ENCODE measurements around the gene HOXA9. TPM values are rescaled to one million over a fixed set of nuclear protein-coding genes. Genes with fewer than 3 reads are reported as not detected.

HOXA9 gene
- total and polyA plus RNA-seq, 2 of the 8 experiments (the other 6 are each of a cell fraction or from before 2014, with no cell fraction given), result not detected

DNA sequence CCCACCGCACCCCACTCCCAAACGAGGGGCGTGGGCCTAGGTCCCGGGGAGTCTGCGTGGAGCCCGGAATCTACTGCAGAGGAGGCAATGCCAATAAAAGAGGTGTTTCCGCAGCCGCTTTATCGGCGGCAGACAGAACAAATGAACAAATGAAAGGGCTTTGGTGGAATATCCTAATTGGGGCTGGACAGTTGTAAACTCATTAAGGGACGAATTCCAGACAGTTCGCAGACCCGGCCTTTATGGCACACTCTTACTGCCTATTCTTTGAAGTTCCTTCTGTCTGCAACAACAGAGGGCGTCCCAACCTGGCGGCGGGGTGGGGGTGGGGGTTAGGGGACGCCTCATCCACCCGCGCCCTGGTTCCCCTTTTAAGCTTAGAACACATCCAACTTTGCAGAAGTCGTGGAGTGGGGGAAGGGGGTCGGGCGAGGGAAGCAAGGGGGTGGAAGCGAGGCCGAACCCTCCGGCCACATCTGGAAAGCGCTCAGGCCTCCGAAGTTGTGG, 4.1 kb downstream of the HOXA9 start:
- H3K79me1 ChIP-seq (ENCODE audit: low read depth, low read length), result no peaks in the 10 kb centered on the region
- no peak overlapping the region for H4K8ac ChIP-seq (ENCODE audit: extremely low read depth, insufficient read depth, low read length)
- no peaks in the 10 kb centered on the region for H3K79me2 ChIP-seq (ENCODE audit: control insufficient read depth in 1 of 2, insufficient read depth in 2 of 2, low read length in 2 of 2)
- TF ChIP-seq, protein P1, sequence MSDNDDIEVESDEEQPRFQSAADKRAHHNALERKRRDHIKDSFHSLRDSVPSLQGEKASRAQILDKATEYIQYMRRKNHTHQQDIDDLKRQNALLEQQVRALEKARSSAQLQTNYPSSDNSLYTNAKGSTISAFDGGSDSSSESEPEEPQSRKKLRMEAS (IDR thresholded peaks at IDR 0.05), result no peak
- TF ChIP-seq, protein P2, sequence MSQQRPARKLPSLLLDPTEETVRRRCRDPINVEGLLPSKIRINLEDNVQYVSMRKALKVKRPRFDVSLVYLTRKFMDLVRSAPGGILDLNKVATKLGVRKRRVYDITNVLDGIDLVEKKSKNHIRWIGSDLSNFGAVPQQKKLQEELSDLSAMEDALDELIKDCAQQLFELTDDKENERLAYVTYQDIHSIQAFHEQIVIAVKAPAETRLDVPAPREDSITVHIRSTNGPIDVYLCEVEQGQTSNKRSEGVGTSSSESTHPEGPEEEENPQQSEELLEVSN (IDR thresholded peaks at IDR 0.05), result no peak
- TF ChIP-seq TAF1 (IDR thresholded peaks at IDR 0.05; ENCODE audit: low read depth, low read length) (no peak), POU5F1 (IDR thresholded peaks at IDR 0.05; ENCODE audit: low read depth, low read length) (no peak), SIRT6 (IDR thresholded peaks at IDR 0.05; ENCODE audit: low read length) (no peak), YY1 (IDR thresholded peaks at IDR 0.05; ENCODE audit: low read depth, low read length) (no peak), NANOG (IDR thresholded peaks at IDR 0.05; ENCODE audit: insufficient read depth, low read depth, low read length, poor library complexity, severe bottlenecking) (no peak), ATF3 (IDR thresholded peaks at IDR 0.05; ENCODE audit: insufficient read depth, low read depth, low read length) (no peak)
- TF ChIP-seq, protein P3, sequence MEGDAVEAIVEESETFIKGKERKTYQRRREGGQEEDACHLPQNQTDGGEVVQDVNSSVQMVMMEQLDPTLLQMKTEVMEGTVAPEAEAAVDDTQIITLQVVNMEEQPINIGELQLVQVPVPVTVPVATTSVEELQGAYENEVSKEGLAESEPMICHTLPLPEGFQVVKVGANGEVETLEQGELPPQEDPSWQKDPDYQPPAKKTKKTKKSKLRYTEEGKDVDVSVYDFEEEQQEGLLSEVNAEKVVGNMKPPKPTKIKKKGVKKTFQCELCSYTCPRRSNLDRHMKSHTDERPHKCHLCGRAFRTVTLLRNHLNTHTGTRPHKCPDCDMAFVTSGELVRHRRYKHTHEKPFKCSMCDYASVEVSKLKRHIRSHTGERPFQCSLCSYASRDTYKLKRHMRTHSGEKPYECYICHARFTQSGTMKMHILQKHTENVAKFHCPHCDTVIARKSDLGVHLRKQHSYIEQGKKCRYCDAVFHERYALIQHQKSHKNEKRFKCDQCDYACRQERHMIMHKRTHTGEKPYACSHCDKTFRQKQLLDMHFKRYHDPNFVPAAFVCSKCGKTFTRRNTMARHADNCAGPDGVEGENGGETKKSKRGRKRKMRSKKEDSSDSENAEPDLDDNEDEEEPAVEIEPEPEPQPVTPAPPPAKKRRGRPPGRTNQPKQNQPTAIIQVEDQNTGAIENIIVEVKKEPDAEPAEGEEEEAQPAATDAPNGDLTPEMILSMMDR (IDR thresholded peaks at IDR 0.05; ENCODE audit: control extremely low read depth in 1 of 3, insufficient read depth in 1 of 3, low read depth in 1 of 3, low read length in 3 of 3), result no peak

More for the DNA sequence above, 4.1 kb downstream of the HOXA9 start:
- Histone ChIP-seq H4K91ac (replicated peaks; ENCODE audit: insufficient read length, low read length) (no peak overlapping the region), H4K20me1 (replicated peaks in 1 of 2; ENCODE audit: control insufficient read depth in 1 of 2, insufficient read depth in 2 of 2, low read length in 2 of 2) (peaks cover 14 to 29% of the 10 kb centered on the region in 2 experiments), H2BK120ac (replicated peaks; ENCODE audit: low read depth, low read length) (no peak overlapping the region), H3K9ac (replicated peaks in 1 of 4; ENCODE audit: extremely low read depth in 1 of 4, low read depth in 3 of 4, low read length in 3 of 4) (no peak overlapping the region), H2AK5ac (ENCODE audit: low read depth, low read length) (no peak overlapping the region), H3K4ac (replicated peaks; ENCODE audit: insufficient read length, low read depth, low read length) (no peak overlapping the region), H3K23ac (ENCODE audit: insufficient read length) (no peak overlapping the region), H3K14ac (ENCODE audit: insufficient read length) (no peak overlapping the region), H3K4me3 (ENCODE audit: extremely low read depth in 1 of 4, insufficient read depth in 2 of 4, low read depth in 3 of 4, low read length in 4 of 4) (0 out of 8 replicates have a peak overlapping the region, but pooled peaks of 1 of the 4 experiments have one; percentile 60), H2BK5ac (ENCODE audit: low read depth, low read length) (no peak overlapping the region), H2BK15ac (ENCODE audit: low read length) (no peak overlapping the region), H3K23me2 (ENCODE audit: low read depth, low read length) (no peaks in the 10 kb centered on the region), H3K56ac (replicated peaks; ENCODE audit: insufficient read length, low read depth, low read length) (no peak overlapping the region), H4K5ac (ENCODE audit: insufficient read length, low read depth, low read length) (no peak overlapping the region), H2BK20ac (ENCODE audit: low read length) (no peak overlapping the region), H3K4me1 (replicated peaks in 1 of 4; ENCODE audit: control insufficient read depth in 3 of 4, insufficient read depth in 4 of 4, low read length in 3 of 4) (no peaks in the 10 kb centered on the region; a peak in 3 of 7 replicates), H3K36me3 (ENCODE audit: control insufficient read depth in 2 of 4, insufficient read depth in 4 of 4, low read length in 3 of 4) (peaks cover 0 to 28% (median 0%) of the 10 kb centered on the region in 4 experiments; a peak in 1 of 8 replicates), H2AFZ (ENCODE audit: low read length) (no peak overlapping the region), H3K27ac (ENCODE audit: low read depth, low read length) (no peak overlapping the region), H3K18ac (ENCODE audit: extremely low read depth, low read length) (no peak overlapping the region), H3K27me3 (replicated peaks in 1 of 4; ENCODE audit: control insufficient read depth in 3 of 4, extremely low read depth in 1 of 4, insufficient read depth in 3 of 4, low read length in 3 of 4) (peaks cover 98 to 100% (median 99%) of the 10 kb centered on the region in 4 experiments), H2BK12ac (ENCODE audit: low read depth, low read length) (no peak overlapping the region), H3K4me2 (ENCODE audit: insufficient read depth in 1 of 2, low read depth in 2 of 2, low read length in 2 of 2) (peak overlapping the region in 1 of 2 experiments; percentile 77; a peak in 2 of 4 replicates), H3K9me3 (ENCODE audit: insufficient read depth in 2 of 2, low read depth in 1 of 2, low read length in 1 of 2) (peaks cover 0 to 12% of the 10 kb centered on the region in 2 experiments; a peak in 1 of 4 replicates)
- DNase-seq (ENCODE audit: low read depth in 1 of 2, low spot score in 2 of 2) (no peak), FAIRE-seq (no peak)
- CTCF ChIA-PET (ENCODE audit: partially characterized antibody), result interaction anchor here (0.5 to 4.4 kb wide), 37 partner anchors 9 to 844 kb away, joined by 3 to 80 read pairs (median 4); partner anchors contain the start of genes HOXA3, HOXA4, HOXA5 and HOXA6
- POLR2A ChIA-PET (ENCODE audit: partially characterized antibody), result interaction anchor here (0.6 to 0.7 kb wide), 2 partner anchors 25 to 958 kb away, joined by 3 to 4 read pairs; no protein-coding TSS in a partner anchor
- 3% methylated on average over 13 of the region's 27 CpGs; no CpG with 5 or more reads in 1 of the 2 experiments for WGBS, 2 experiments (ENCODE audit: extremely low coverage in 1 of 2, insufficient coverage in 1 of 2, insufficient read length in 1 of 2, insufficient replicate concordance in 2 of 2, low coverage in 1 of 2, low lambda C conversion rate in 2 of 2, missing lambda C conversion rate in 1 of 2)

Measured in H1 (cell line).